HG02884 (cell line): Measurements from ENCODE around the gene LYST.
"Not testable (repeated sequence)": the region's sequence is repeated elsewhere in the genome, so short reads cannot be mapped to it uniquely, and the experiment has no call there.

Experiments
- ATAC-seq: cut with Tn5 transposase; IDR thresholded peaks from one replicate; pipeline ENCODE4 v1.9.1; 2021; ENCODE audit warnings: mild to moderate bottlenecking, moderate library complexity; ENCODE audit not compliant: unreplicated experiment

Gene LYST

DNA sequence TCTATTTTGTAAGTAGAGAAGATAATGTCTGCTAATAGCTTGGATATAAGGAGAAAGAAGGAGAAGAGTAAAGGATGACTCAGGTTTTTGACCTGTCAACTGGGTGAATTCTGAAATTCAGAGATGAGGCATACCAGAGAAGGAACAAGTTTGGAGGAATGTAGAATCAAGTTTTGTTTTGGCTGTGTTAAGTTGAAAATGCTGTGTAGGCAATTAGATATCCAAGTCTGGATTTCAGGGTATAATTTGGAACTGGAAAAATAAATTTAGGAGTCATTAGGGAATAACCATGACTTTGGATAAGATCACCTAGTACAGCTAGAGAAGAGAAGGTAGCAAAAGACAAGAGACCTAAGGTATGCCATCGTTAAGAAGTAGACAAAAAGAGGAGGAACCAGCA lies 194.7 kb downstream of the LYST start:
- no peak for ATAC-seq

DNA sequence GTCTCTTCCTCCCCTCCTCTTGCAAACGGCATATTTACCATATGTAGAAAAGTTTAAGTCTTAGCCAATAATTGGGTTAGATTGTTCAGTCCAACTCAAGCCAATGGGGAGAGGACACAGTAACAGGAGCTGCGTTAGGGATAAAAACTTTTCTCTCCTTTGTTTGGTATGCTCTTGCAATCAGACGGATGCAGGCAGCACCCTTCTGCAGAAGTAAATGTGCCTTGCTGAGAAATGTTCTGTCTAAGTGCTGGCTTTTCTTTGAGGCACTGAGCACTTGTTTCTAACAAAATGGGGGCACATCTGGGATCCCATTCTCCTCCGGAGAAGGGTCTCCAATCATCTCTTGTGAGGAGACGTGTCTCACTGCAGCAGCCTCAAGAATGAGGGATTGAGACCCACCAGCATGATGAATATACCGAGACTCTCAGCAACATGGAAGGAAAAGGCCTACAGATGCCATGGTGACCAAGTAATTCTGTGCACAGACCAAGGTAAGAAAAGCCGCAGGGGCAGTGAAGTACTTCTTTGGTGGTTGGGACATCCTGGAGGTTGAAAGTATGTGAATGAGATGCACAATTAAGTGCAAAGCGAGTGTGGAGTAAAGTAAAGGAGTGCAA lies 196.4 kb downstream of the LYST start:
- ATAC-seq = no peak

DNA sequence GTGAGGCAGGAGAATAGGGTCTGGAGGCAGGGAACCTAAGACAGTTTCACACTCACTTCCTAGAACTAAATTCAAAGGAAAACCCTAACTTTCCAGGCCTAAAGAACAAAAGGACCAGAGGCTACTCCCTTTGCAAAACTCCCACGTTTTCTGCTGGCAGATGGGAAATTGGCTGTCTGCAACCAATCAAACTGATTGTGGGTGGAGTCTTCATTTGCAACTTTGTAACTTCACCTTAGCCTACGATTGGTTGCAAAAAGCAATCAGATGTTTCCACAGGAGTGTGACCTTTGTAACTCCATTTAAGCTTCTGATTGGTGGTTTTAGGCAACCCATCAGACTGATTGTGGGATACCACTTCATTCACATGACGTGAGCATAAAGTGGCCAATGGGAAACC lies 197.4 kb downstream of the LYST start:
- ATAC-seq = no peak

DNA sequence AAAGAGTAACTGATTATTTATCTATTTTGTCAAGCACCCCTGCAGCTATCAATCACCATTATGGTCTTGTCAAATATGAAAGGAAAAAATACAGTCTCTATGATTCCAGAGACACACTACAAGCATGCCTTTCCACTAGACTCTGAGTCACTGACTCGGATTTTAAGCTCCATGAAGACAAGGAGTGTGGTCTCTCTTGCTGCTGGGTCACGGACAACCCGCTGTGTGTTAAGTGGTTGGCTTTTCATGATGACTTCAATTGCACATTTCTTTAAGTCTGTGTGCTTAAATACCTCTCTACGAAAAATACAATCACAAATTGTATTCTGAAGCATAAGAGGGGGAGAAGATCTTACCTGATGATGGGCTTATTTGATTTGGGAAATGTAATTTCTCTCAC lies 203.1 kb downstream of the LYST start:
- no peak for ATAC-seq

DNA sequence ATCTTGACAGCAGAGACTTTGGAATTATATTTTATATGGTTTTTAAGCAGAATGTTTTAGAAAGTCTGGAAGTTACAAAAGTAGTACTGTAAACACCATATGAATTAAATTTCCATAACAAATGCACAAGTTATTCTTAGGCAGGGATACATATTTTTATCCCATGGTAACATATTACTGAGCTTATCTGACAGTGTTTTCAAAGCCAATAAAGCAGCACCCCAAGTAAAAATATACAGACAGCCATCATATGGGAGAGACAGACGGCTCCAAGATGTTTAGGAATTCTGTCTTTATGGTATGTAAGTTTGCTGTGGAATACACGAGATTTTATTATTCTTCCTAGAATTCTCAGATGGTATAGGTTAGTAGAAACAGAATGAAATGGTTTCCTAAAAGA lies 205.1 kb downstream of the LYST start:
- ATAC-seq = no peak

DNA sequence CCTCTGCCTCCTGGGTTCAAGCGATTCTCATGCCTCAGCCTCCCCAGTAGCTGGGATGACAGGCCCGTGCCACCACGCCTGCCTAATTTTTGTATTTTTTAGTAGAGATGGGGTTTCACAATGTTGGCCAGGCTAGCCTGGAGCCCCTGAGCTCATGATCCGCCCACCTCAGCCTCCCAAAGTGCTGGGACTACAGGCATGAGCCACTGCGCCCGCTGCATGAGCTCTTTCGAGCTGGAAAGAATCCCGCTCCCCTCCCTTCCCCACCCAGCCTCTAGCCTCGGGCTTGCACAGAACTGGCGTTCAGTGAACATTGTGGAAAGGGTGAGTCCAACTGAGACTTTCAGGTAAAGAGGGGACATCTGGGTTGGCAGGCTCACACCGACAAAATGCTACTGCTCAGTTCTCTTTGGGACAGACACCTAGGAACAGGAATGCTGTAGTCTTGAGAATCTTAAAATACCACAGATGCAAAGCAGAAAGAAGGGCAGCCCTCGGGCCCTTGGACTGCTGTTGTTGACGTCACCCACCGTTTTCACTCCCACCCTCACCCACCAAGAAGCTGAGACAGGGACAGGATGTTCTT lies 207.4 kb downstream of the LYST start:
- ATAC-seq = no peak

DNA sequence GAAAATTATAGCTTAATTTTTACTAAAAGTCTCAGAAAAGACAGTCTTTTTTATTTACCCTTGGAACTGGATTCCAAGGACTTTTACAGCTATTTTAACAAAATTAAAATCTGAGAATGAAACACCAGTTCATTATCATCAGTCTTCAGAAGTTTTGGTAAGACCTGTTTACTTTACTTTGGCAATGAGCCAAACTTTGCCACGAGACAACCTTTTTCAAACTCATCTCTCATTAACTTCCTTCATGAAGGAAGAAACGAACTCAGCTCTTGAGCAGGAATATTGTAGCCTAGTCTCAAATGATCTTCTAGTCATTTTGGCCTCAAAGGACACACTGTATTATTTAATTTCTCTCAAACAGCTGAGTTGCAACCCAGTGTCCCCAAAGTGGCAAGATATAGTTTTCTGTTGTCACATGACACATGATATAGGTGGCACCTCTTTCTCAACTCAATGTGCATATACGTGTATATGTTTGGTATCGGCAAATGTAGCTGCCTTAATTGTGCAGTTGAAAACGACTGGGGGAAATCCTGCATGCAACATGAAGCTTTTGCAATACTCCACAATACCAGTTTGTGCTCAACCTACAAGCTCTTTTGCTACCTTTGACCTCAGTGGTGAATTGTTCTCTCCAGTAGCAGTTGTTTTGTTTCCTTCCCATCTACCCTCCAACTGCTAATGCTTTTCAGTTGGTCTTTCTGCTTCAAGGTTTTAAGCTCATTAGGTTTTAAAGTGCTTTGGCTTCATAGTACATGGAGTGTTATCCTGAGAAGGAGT lies 208.8 kb downstream of the LYST start:
- ATAC-seq = no peak

DNA sequence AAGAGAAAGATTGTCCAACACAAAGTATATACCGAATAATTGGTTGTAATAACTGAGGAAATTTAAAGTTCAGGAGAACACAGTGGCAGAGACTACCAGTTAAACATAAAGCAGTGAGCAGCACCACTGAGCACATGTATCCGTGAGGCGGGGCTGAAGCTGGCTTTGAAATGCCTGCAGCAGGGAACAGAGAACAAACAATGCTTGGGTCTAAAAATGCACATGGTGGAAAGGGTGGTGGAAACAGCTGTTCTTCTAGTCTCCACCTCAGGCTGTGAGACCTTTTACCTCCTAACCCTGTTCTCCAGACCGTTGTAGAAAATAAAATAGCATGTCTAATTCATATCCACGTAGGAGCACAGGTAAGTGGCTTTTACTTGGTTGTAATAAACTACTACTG lies 209.4 kb downstream of the LYST start:
- no peak for ATAC-seq

DNA sequence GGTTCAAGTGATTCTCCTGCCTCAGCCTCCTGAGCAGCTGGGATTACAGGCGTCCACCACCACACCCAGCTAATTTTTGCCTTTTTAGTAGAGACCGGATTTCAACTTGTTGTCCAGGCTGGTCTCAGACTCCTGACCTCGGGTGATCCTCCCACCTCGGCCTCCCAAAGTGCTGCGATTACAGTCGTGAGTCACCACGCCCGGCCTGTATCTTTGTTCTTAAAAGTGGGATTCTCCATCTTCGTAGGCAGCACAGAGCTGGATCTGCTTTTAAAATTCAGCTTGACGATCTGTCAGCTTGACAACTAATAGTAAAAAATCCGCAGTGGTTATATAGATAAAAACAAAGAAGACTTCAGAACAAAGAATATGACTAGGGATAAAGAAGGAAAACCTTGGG lies 214.3 kb downstream of the LYST start:
- ATAC-seq = no peak

DNA sequence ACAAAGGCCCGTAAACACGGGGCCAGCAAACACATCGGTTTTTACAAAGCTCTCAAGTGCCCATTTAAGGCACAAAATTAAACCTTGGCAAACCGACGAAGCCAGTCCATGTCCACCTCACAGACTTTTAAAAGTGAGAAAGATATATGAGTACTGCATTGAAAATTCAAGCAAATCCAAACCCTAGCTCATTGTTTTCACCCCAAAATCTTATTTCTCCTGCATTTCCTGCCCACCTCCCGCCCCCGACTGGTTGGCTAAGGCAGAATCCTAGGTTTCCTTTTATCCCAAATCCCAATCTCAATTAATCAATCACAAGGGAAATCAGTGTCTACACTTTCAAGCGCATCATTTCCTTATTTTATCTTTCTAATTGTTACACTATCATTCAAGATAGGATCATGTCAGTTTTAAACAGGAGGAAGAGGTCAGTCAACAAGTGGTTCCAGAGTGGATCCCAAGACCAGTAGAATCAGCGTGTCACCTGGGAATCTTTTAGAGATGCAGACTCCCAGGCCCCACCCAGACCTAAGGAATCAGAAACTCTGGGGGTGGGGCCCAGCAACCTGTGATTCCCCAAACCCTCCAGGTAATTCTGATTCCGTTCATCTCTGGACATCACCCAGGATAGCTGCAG lies 215.4 kb downstream of the LYST start:
- no peak for ATAC-seq

DNA sequence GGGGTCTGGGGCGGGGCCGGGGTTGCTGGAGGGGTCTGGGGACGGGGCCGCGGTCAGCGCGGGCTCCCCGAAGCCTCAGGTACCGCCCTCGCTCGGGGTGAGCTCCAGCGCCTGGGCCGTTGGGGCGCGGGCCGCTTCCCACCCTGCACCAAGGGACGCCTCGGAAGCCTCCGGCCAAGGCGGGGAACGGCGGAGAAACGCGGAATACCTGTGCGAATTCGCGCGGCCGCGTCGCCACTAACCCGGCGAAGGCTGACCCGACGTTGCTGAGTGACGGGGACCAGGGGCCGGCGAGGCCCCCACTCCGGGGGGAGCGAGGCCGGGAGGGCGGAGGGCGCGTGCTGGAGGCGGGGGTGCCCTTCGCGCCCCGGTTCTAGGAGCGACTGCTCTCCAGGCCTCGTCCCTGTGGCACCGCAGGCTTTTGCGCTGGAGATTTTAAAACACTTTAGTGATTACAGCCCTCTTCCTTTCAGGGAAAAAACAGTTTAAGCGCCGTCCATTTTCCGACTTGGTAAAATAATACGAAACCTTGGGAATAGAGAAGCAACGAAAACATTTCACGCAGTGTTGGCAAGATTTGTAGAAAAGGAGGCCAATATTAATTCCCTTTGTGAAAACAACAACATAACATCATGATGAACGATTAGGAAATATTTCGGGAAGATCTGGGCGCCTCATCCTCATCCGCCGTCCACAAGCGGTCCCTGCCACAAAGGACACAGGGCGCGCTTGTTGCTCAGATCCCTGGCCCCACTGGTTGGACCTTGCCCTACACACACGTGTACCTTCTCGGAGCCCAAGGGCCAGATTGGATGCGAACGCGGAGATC lies 216.2 kb downstream of the LYST start:
- no peak for ATAC-seq

DNA sequence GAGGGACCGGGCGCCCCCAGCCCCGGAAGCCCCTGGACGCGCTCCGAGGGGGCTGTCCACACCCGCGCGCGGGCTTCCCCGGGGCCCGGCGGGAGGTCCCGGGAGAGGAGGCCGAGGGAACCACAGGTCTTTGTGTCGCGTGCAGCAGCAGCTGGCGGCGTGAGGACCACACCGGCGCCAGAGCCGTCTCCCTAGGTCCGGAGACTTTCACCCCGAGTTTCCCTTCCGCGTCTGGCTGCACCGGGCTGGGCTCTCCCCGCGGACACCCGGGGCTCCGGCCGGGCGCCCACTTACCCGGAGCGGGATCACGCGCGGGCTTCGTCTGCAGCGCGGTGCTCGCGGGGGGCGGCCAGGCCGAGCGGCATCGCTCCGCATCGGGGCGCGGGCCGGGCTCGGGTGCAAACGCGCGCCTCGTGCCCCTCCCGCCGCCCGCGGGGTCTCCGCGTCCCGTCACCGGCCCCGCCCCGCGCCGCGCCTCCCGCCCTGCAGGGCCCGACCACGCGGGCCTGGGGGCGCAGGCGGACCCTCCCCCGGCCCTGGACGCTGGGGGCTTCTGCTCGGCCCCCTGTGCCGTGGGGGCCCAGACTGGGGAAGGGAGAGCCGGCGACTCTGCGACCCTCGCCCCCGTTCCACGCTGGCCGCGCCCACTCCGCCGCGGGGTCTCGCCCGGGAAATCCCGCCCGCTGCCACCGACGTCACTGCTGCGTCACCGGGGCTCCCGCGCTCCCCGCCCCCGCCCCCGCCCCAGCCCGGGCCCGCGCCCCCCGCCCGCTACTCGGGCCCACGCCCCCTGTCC lies 217.1 kb downstream of the LYST start, which contains the start of gene GNG4:
TSS of gene GNG4 (minus strand) at position 417 of the 796 bp plus-strand sequence. CDS start 65,946 bp downstream, outside the sequence.
- ATAC-seq = peak; percentile 38

DNA sequence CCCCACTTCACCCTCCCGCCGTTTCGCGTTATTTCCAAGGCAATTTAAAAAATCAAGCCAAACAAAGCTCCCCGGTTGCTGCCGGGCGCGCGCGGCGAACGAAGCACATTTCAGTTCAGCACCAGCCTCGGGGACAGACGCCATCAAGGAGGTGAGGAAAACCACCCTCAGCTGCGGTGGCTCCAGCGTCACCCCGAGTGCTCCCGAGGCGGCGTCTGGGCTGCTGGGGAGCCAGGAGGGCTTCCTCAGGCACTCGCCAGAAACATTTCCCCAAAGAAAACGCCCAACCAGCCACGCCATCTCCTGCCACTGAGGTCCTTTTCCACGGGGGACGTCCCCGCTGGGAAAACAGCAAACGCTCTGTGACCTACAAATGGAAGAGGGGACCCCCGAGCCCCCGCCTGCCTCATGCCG lies 217.7 kb downstream of the LYST start:
- ATAC-seq = peak; percentile 49

DNA sequence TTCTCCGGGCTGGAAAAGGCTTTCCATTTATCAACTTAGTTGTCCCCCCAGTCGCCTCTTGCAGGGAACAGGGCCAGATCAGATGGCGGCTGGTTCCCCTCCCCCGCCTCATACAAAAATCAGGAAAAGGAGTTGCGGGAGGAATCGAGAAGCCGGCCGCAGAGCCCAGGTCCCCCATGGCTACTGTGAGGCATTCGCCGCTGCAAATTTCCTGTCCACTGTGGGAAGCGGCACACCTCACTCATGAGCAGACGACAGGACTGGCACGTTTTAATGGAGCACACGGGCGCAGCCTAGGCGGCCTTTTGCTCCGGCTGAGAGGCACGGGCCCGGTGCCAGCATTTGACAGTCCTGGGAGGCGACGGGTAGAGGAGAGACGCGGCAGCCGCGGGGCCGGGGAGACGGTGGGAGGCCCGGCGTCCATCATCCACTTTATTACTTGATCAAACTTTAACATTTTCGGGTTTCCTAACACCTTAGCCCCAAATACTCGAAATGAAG lies 218.2 kb downstream of the LYST start:
- ATAC-seq = no peak

DNA sequence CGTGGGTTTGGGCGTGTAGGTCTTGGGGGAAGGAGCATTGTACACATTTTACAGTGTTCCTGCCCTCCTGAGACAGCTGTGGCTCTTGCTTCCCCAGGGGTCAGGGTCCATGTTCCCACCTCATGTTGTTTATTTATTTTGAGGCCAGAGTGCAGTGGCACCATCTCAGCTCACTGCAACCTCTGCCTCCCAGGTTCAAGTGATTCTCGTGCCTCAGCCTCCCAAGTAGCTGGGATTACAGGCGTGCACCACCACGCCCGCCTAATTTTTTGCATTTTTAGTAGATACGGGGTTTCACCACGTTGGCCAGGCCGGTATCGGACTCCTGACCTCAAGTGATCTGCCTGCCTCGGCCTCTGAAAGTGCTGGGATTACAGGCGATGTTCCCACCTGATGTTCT lies 219.2 kb downstream of the LYST start:
- not testable (repeated sequence) for ATAC-seq

DNA sequence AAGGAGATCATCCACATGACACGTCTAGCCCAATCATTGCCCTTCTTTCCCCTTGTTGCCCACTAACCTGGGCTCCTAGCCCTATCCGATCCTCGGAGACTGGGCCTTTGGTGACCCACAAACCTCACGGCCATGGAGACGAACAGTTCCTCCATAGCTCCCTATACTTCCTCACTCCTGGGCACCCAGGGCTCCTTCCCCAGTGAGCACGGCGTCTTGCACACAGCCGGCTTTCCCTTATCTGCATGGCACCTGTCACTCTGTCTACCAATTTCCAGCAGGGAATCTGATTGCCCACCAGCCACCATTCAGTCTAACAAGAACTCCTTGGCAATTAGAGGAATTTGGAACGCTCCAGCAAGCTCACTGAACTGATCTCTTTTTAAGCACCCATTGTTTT lies 220.2 kb downstream of the LYST start:
- no peak for ATAC-seq

DNA sequence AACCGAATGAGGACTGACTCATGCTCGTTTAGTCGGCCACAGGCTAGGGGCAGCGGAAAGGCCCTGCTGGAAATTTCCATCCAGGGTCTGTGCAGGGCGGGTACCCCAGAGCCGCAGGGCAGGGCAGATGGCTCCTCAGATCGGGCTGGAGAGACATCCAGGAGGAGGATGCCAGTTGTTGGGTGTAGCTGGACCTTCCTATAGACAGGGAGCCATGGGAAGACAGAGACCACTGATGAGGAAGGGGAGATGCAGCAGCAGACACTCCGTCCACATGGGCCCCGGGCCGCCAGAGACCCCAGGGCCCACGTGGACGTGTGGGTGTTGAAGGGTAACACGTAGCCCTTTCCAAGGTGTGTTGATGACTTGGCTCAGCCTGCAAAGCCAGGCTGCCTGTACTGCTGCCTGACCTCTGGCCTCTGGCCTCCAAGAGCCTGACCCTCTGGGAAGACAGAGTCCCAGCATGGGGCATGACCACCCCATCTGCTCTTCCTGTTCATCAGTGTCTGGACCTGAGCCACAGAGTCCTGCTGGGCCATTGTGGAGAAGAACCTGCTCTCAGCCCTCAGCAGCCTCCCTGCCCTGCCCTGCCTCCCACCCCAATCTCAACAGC lies 221.9 kb downstream of the LYST start:
- ATAC-seq = no peak

DNA sequence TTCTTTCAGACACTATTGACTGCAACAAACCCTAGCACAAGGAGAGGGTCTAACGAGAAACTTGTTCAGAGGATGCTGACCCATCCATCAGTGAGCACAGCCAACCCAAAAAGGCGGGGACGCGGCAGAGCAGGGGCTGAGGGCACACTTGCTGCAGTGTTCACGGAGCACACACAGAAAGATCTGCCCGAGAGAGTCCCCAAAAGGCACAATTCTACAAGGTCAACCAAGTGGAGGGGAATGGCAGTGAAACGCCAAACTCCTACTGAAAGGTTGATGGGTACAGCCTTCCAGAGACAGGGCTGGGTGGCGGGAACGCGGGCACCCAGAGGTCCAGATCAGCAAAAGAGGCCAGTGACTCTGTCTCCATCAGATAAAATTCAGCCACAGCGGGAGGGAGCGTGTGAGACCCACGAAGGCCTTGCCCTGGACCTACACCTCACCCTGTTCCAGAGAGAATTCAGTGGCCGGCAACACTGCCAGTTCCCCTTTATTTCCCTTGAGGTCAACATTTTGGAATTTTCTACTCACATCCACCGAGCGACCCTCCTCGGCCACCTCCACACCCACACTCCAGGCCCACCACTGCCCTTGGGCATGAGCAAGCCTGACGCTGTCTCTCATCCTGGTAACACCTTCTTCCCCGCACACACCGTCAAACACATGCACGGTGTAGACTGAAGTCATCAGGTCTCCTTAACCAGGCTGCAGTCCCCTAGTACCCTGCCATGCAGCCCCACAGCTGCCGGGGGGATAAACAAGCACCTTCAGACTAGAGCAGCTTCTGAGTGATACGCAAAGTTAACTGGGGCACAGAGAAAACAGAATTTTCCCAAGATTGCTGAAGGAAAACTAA lies 222.6 kb downstream of the LYST start:
- no peak for ATAC-seq
